ENCODE data around the gene CPEB2.
A peak's percentile ranks its signal among the peaks of the same experiment; 100 is the strongest.
"Not testable (repeated sequence)": the region's sequence is repeated elsewhere in the genome, so short reads cannot be mapped to it uniquely, and the experiment has no call there.

CPEB2 gene

GRCh38 chr4:15054541-15054940 lies 52.3 kb downstream of the CPEB2 start:
- DNase-seq (ENCODE audit: low read depth) = no peak

- no peak for DNase-seq (ENCODE audit: low read depth)
Observed at GRCh38 chr4:15060213-15060612, 57.9 kb downstream of the CPEB2 start.

- no peak for DNase-seq (ENCODE audit: low read depth)
Observed at GRCh38 chr4:15063341-15063740, 61.1 kb downstream of the CPEB2 start.

- no peak for DNase-seq (ENCODE audit: low read depth)
Observed at GRCh38 chr4:15065516-15065915, 63.2 kb downstream of the CPEB2 start.

GRCh38 chr4:15066140-15066539 lies 63.9 kb downstream of the CPEB2 start:
- DNase-seq (ENCODE audit: low read depth) = peak; percentile 2

- no peak for DNase-seq (ENCODE audit: low read depth)
Observed at GRCh38 chr4:15068298-15068697, 66.0 kb downstream of the CPEB2 start.

GRCh38 chr4:15075875-15076274 lies 73.6 kb downstream of the CPEB2 start:
- no peak for DNase-seq (ENCODE audit: low read depth)

GRCh38 chr4:15077969-15078368 lies 75.7 kb downstream of the CPEB2 start:
- DNase-seq (ENCODE audit: low read depth) = no peak

- no peak for DNase-seq (ENCODE audit: low read depth)
Observed at GRCh38 chr4:15078682-15079642, 76.7 kb downstream of the CPEB2 start.

GRCh38 chr4:15084780-15085179 lies 82.5 kb downstream of the CPEB2 start:
- no peak for DNase-seq (ENCODE audit: low read depth)

GRCh38 chr4:15085762-15086161 lies 83.5 kb downstream of the CPEB2 start:
- DNase-seq (ENCODE audit: low read depth) = not testable (repeated sequence)

GRCh38 chr4:15086259-15086658 lies 84.0 kb downstream of the CPEB2 start:
- DNase-seq (ENCODE audit: low read depth) = not testable (repeated sequence)

- no peak for DNase-seq (ENCODE audit: low read depth)
Observed at GRCh38 chr4:15088394-15089035, 86.2 kb downstream of the CPEB2 start.

- DNase-seq (ENCODE audit: low read depth) = no peak
Observed at GRCh38 chr4:15089979-15090378, 87.7 kb downstream of the CPEB2 start.

- DNase-seq (ENCODE audit: low read depth) = no peak
Observed at GRCh38 chr4:15100380-15100779, 98.1 kb downstream of the CPEB2 start.

GRCh38 chr4:15100994-15101695 lies 98.9 kb downstream of the CPEB2 start:
- DNase-seq (ENCODE audit: low read depth) = no peak

- no peak for DNase-seq (ENCODE audit: low read depth)
Observed at GRCh38 chr4:15104825-15105224, 102.5 kb downstream of the CPEB2 start.

GRCh38 chr4:15106399-15106798 lies 104.1 kb downstream of the CPEB2 start:
- no peak for DNase-seq (ENCODE audit: low read depth)

GRCh38 chr4:15109600-15109999 lies 107.3 kb downstream of the CPEB2 start:
- DNase-seq (ENCODE audit: low read depth) = no peak

GRCh38 chr4:15110120-15110571 lies 107.9 kb downstream of the CPEB2 start:
- DNase-seq (ENCODE audit: low read depth) = no peak

GRCh38 chr4:15116509-15117079 lies 114.3 kb downstream of the CPEB2 start:
- no peak for DNase-seq (ENCODE audit: low read depth)

- no peak for DNase-seq (ENCODE audit: low read depth)
Observed at GRCh38 chr4:15117270-15117946, 115.1 kb downstream of the CPEB2 start.
